Glutamatergic neuron (in vitro differentiated cells): ENCODE results near the gene IL36A. TPM values are rescaled to one million over a fixed set of nuclear protein-coding genes. Genes with fewer than 3 reads are reported as not detected.

Source experiments
- DNase-seq: peaks from one replicate; pipeline ENCODE4 v3.0.0; 2022
- H3K27ac Mint-ChIP-seq: one replicate; pipeline ENCODE4 v1.8.0; 2020; ENCODE audit warnings: mild to moderate bottlenecking, mixed read lengths, inconsistent platforms; ENCODE audit not compliant: unreplicated experiment
- H3K27me3 Mint-ChIP-seq: one replicate; pipeline ENCODE4 v1.8.0; 2020; ENCODE audit warnings: mild to moderate bottlenecking, moderate library complexity, mixed read lengths, inconsistent platforms; ENCODE audit not compliant: unreplicated experiment
- H3K36me3 Mint-ChIP-seq: one replicate; pipeline ENCODE4 v1.8.0; 2020; ENCODE audit warnings: mild to moderate bottlenecking, mixed read lengths, inconsistent platforms; ENCODE audit not compliant: unreplicated experiment
- H3K4me1 Mint-ChIP-seq: one replicate; pipeline ENCODE4 v1.8.0; 2020; ENCODE audit warnings: mild to moderate bottlenecking, low read depth, mixed read lengths, inconsistent platforms; ENCODE audit not compliant: unreplicated experiment
- H3K4me3 Mint-ChIP-seq: one replicate; pipeline ENCODE4 v1.8.0; 2020; ENCODE audit warnings: mild to moderate bottlenecking, mixed read lengths, inconsistent platforms; ENCODE audit not compliant: unreplicated experiment
- H3K9me3 Mint-ChIP-seq: one replicate; pipeline ENCODE4 v1.8.0; 2020; ENCODE audit warnings: mild to moderate bottlenecking, moderate library complexity, mixed read lengths, inconsistent platforms; ENCODE audit not compliant: unreplicated experiment
- CTCF ChIP-seq: fragments of 200-600 bp; sonication (generic); IDR thresholded peaks from one replicate; pipeline ENCODE4 v1.5.0; 2021; ENCODE audit not compliant: partially characterized antibody, unreplicated experiment
- total RNA-seq: library from RNA; stranded (reverse); fragmentation: NEBNext Ultra II Directional; extraction: Animal tissue kit (Norgen Biotek cat#: 25700); gene quantifications from one replicate; pipeline ENCODE4 v1.2.1, GENCODE V29; 2021; ENCODE audit not compliant: unreplicated experiment

Gene IL36A
- total RNA-seq, 1 donor from 2014 or later, result not detected

DNA sequence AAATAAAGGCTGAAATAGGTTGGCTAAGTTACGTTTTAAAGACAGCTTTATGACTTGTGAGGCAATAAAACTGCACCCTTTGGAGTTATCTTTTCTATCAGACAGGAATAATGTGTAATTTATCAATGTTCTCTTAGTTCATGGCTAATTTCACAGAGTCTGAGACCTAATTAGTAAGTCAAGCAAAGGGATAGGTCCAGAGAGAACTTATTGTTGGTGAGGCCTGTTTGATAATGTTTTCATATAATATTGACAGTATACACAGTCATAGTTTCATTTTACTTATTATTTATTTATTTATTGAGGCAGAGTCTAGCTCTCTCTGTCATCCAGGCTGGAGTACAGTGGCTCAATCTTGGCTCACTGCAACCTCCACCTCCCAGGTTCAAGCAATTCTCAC, 51.9 kb downstream of the IL36A start:
- DNase-seq, result no peak
- Mint-ChIP-seq H3K27ac (no peak overlapping the region), H3K27me3 (peaks cover 5% of the 10 kb centered on the region)

More for the DNA sequence above, 51.9 kb downstream of the IL36A start:
- peaks cover 21% of the 10 kb centered on the region for H3K36me3 Mint-ChIP-seq
- no peaks in the 10 kb centered on the region for H3K4me1 Mint-ChIP-seq
- no peak for TF ChIP-seq CTCF
- no peak overlapping the region for H3K4me3 Mint-ChIP-seq
- peaks cover 5% of the 10 kb centered on the region for H3K9me3 Mint-ChIP-seq

Other genes starting within 250 kb of the IL36A start
- 3.3 TPM for gene CKAP2L, start 240.8 kb upstream of the IL36A start, total RNA-seq
- gene IL1A, start 221.0 kb upstream of the IL36A start, total RNA-seq, result not detected
- not detected for gene IL1B, start 168.7 kb upstream of the IL36A start, total RNA-seq
- gene IL37, start 94.3 kb upstream of the IL36A start, total RNA-seq, result not detected
- gene IL36G, start 27.5 kb upstream of the IL36A start, total RNA-seq, result not detected
- not detected for gene IL36B, start 47.4 kb downstream of the IL36A start, total RNA-seq
- gene IL36RN, start 53.7 kb downstream of the IL36A start, total RNA-seq, result not detected
- not detected for gene IL1F10, start 62.5 kb downstream of the IL36A start, total RNA-seq
- not detected for gene IL1RN, start 122.1 kb downstream of the IL36A start, total RNA-seq
- 1.2 TPM for gene PSD4, start 168.5 kb downstream of the IL36A start, total RNA-seq